Adrenal gland (tissue), 5 donors: ENCODE measurements around the gene SRGAP2C.
"Not testable (repeated sequence)": the region's sequence is repeated elsewhere in the genome, so short reads cannot be mapped to it uniquely, and the experiment has no call there.

Source experiments
- POLR2A ChIP-seq, 2 donors: fragments of 450-650 bp; IDR thresholded peaks; one replicate each; pipeline ENCODE4 v1.6.1; 2017; ENCODE audit warnings: antibody characterized with exemption in 2 of 2, mild to moderate bottlenecking in 2 of 2, moderate library complexity in 1 of 2
- TF ChIP-seq, protein P1 (sequence below), 6 experiments: fragments of 450-650 bp in 4 of 6; fragments of 200-600 bp in 2 of 6; sonication (generic) in 1 of 6; IDR thresholded peaks; 1 replicate in 5 of 6; 2 replicates in 1 of 6; pipeline versions ENCODE4 v1.5.1 to v1.8.0; 2016 to 2021; ENCODE audit warnings: antibody characterized with exemption in 6 of 6, mild to moderate bottlenecking in 2 of 6, moderate library complexity in 1 of 6
- donor health status: DM: no; HTN: no; CAD: no.

GRCh38 chr1:121262163-121262562 is 77.4 kb downstream of the SRGAP2C start:
- TF ChIP-seq, protein P1, sequence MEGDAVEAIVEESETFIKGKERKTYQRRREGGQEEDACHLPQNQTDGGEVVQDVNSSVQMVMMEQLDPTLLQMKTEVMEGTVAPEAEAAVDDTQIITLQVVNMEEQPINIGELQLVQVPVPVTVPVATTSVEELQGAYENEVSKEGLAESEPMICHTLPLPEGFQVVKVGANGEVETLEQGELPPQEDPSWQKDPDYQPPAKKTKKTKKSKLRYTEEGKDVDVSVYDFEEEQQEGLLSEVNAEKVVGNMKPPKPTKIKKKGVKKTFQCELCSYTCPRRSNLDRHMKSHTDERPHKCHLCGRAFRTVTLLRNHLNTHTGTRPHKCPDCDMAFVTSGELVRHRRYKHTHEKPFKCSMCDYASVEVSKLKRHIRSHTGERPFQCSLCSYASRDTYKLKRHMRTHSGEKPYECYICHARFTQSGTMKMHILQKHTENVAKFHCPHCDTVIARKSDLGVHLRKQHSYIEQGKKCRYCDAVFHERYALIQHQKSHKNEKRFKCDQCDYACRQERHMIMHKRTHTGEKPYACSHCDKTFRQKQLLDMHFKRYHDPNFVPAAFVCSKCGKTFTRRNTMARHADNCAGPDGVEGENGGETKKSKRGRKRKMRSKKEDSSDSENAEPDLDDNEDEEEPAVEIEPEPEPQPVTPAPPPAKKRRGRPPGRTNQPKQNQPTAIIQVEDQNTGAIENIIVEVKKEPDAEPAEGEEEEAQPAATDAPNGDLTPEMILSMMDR (IDR thresholded peaks at IDR 0.05): not testable (repeated sequence)
- TF ChIP-seq POLR2A (IDR thresholded peaks at IDR 0.05): not testable (repeated sequence)
